HG03432 (cell line): ENCODE data around the gene MPPE1.
"Not testable (repeated sequence)": the region's sequence is repeated elsewhere in the genome, so short reads cannot be mapped to it uniquely, and the experiment has no call there.

ENCODE experiments used
- ATAC-seq: cut with Tn5 transposase; IDR thresholded peaks from one replicate; pipeline ENCODE4 v1.9.1; 2021; ENCODE audit warnings: mild to moderate bottlenecking, moderate library complexity; ENCODE audit not compliant: unreplicated experiment

Gene MPPE1

GRCh38 chr18:11908182-11909060, at the start of gene MPPE1:
MPPE1 (minus strand) TSS chr18:11908317; CDS start chr18:11897264, 11,053 bp downstream.
- peak; percentile 88 for ATAC-seq

- no peak for ATAC-seq
Measured at GRCh38 chr18:11957636-11958035, 49.5 kb upstream of the MPPE1 start.

GRCh38 chr18:11956371-11957308, 48.5 kb upstream of the MPPE1 start:
- ATAC-seq, result no peak

GRCh38 chr18:11955239-11956029, 47.3 kb upstream of the MPPE1 start:
- ATAC-seq, result no peak

- ATAC-seq, result no peak
Measured at GRCh38 chr18:11953113-11953512, 45.0 kb upstream of the MPPE1 start.

- no peak for ATAC-seq
Measured at GRCh38 chr18:11951390-11951851, 43.3 kb upstream of the MPPE1 start.

- ATAC-seq, result no peak
Measured at GRCh38 chr18:11950824-11951223, 42.7 kb upstream of the MPPE1 start.

- ATAC-seq, result no peak
Measured at GRCh38 chr18:11948852-11949523, 40.9 kb upstream of the MPPE1 start.

- peak; percentile 92 for ATAC-seq
Measured at GRCh38 chr18:11947214-11948191, 39.4 kb upstream of the MPPE1 start.

- ATAC-seq, result no peak
Measured at GRCh38 chr18:11946756-11947155, 38.6 kb upstream of the MPPE1 start.

- ATAC-seq, result not testable (repeated sequence)
Measured at GRCh38 chr18:11945834-11946659, 37.9 kb upstream of the MPPE1 start.

GRCh38 chr18:11944786-11945185, 36.7 kb upstream of the MPPE1 start:
- no peak for ATAC-seq

GRCh38 chr18:11944252-11944651, 36.1 kb upstream of the MPPE1 start:
- no peak for ATAC-seq

- ATAC-seq, result no peak
Measured at GRCh38 chr18:11943551-11943950, 35.4 kb upstream of the MPPE1 start.

- no peak for ATAC-seq
Measured at GRCh38 chr18:11940956-11941355, 32.8 kb upstream of the MPPE1 start.

GRCh38 chr18:11937874-11938478, 29.9 kb upstream of the MPPE1 start:
- no peak for ATAC-seq

- ATAC-seq, result no peak
Measured at GRCh38 chr18:11932393-11932792, 24.3 kb upstream of the MPPE1 start.

- no peak for ATAC-seq
Measured at GRCh38 chr18:11927497-11927896, 19.4 kb upstream of the MPPE1 start.
